Measurements from ENCODE around the gene TRIM47. TPM values are rescaled to one million over a fixed set of nuclear protein-coding genes. Genes with fewer than 3 reads are reported as not detected.

The TRIM47 gene
- total RNA-seq, 4 donors from 2014 or later, result 21.0 to 146 (median 40.8) TPM

GRCh38 chr17:75892556-75893224 is 14.3 kb upstream of the TRIM47 start:
- TF ChIP-seq EP300 (IDR thresholded peaks at IDR 0.05) (no peak), POLR2A (IDR thresholded peaks at IDR 0.05) (no peak), CTCF (IDR thresholded peaks at IDR 0.05) (no peak), POLR2AphosphoS5 (IDR thresholded peaks at IDR 0.05) (no peak)
- peaks cover 0 to 54% of the 10 kb centered on the region in 2 donors for H3K36me3 ChIP-seq
- H3K27me3 ChIP-seq, result no peaks in the 10 kb centered on the region
- ATAC-seq, result no peak
- H3K9me3 ChIP-seq, result no peaks in the 10 kb centered on the region
- peak overlapping the region in 2 of 4 donors; percentile 94 to 96 for H3K27ac ChIP-seq
- WGBS, 2 donors (ENCODE audit: low coverage in 1 of 2), result no CpG with 5 or more reads among the region's 16 CpGs
- H3K4me3 ChIP-seq, result no peak overlapping the region
- peaks cover 0 to 56% (median 23%) of the 10 kb centered on the region in 3 donors for H3K4me1 ChIP-seq

GRCh38 chr17:75891605-75892555 is 13.5 kb upstream of the TRIM47 start:
- no peak overlapping the region for H3K4me3 ChIP-seq
- peak overlapping the region in 1 of 4 donors; percentile 96 for H3K27ac ChIP-seq
- peaks cover 0 to 55% of the 10 kb centered on the region in 2 donors for H3K36me3 ChIP-seq
- ATAC-seq, result no peak
- no peaks in the 10 kb centered on the region for H3K9me3 ChIP-seq
- WGBS, 2 donors (ENCODE audit: low coverage in 1 of 2), result 80% methylated on average over 2 of the region's 32 CpGs; no CpG with 5 or more reads in 1 of the 2 donors
- peaks cover 0 to 48% (median 18%) of the 10 kb centered on the region in 3 donors for H3K4me1 ChIP-seq
- TF ChIP-seq EP300 (IDR thresholded peaks at IDR 0.05) (no peak), CTCF (IDR thresholded peaks at IDR 0.05) (no peak), POLR2A (IDR thresholded peaks at IDR 0.05) (no peak), POLR2AphosphoS5 (IDR thresholded peaks at IDR 0.05) (no peak)
- H3K27me3 ChIP-seq, result no peaks in the 10 kb centered on the region

GRCh38 chr17:75891022-75891604 is 12.7 kb upstream of the TRIM47 start:
- no peak for ATAC-seq
- 93% methylated on average over 11 of the region's 31 CpGs; no CpG with 5 or more reads in 1 of the 2 donors for WGBS, 2 donors (ENCODE audit: low coverage in 1 of 2)
- Histone ChIP-seq H3K27ac (no peak overlapping the region), H3K27me3 (no peaks in the 10 kb centered on the region), H3K36me3 (peaks cover 0 to 55% of the 10 kb centered on the region in 2 donors), H3K4me3 (no peak overlapping the region), H3K4me1 (peaks cover 0 to 48% (median 18%) of the 10 kb centered on the region in 3 donors), H3K9me3 (no peaks in the 10 kb centered on the region)
- TF ChIP-seq POLR2A (IDR thresholded peaks at IDR 0.05) (no peak), POLR2AphosphoS5 (IDR thresholded peaks at IDR 0.05) (no peak), EP300 (IDR thresholded peaks at IDR 0.05) (no peak), CTCF (IDR thresholded peaks at IDR 0.05) (no peak)

- 100% methylated on average over 1 of the region's 6 CpGs; no CpG with 5 or more reads in 1 of the 2 donors for WGBS, 2 donors (ENCODE audit: low coverage in 1 of 2)
- Histone ChIP-seq H3K4me3 (no peak overlapping the region), H3K36me3 (peaks cover 0 to 55% of the 10 kb centered on the region in 2 donors), H3K27ac (no peak overlapping the region), H3K27me3 (no peaks in the 10 kb centered on the region), H3K9me3 (no peaks in the 10 kb centered on the region), H3K4me1 (peaks cover 0 to 31% (median 4%) of the 10 kb centered on the region in 3 donors)
- TF ChIP-seq CTCF (IDR thresholded peaks at IDR 0.05) (no peak), EP300 (IDR thresholded peaks at IDR 0.05) (no peak), POLR2AphosphoS5 (IDR thresholded peaks at IDR 0.05) (no peak), POLR2A (IDR thresholded peaks at IDR 0.05) (no peak)
- no peak for ATAC-seq
Observed at GRCh38 chr17:75889454-75889853, 11.1 kb upstream of the TRIM47 start.
